ENCODE results near the gene MYBPH. TPM values are rescaled to one million over a fixed set of nuclear protein-coding genes. Genes with fewer than 3 reads are reported as not detected.

The MYBPH gene
- total RNA-seq, 4 donors from 2014 or later: not detected

DNA sequence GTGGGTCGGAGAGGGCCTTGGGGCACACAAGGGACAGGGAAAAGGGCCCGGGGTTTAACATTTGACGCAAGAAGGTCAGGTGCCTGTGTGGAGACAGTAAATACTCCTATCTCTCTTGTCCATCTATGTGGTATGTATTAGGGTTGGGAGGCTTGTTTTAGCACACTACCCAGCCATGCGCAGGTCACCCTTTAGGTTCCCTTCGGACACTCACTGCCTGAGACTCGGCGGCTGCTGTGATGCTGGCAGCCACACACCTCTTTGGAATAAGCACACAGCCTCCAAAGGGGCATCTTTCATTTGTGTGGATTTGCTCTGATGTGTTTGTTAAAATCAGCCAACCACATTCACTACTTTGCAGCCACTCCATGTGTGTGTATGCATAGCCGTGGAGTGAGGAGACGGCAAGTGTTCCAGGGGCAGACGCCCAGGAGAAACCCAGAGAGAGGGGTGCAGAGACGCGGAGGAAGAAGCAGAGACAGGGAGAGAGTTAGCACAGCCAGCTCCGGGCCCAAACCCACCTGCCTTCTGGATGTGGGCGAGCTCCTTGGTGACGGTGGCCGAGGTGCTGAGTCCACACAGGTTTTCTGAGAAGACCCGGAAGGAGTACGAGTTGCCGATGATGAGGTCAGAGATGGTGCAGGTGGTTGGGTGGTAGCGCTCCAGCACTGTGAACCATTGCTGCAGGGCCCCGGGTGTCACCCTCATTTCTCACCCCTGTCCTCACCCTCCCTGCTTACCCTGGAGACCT, 5.7 kb downstream of the MYBPH start:
- Histone ChIP-seq H3K27me3 (peaks cover 0 to 24% (median 0%) of the 10 kb centered on the region in 4 donors), H3K36me3 (no peaks in the 10 kb centered on the region), H3K9me3 (no peaks in the 10 kb centered on the region), H3K27ac (no peak overlapping the region), H3K4me3 (no peak overlapping the region), H3K4me1 (peaks cover 0 to 6% (median 0%) of the 10 kb centered on the region in 3 donors)
- DNase-seq: no peak
- 82 to 93% methylated on average over 13 to 21 of the region's 21 CpGs for WGBS, 2 donors
- intact Hi-C loops (cut with DNase I): no loop called here
- TF ChIP-seq, protein P1, sequence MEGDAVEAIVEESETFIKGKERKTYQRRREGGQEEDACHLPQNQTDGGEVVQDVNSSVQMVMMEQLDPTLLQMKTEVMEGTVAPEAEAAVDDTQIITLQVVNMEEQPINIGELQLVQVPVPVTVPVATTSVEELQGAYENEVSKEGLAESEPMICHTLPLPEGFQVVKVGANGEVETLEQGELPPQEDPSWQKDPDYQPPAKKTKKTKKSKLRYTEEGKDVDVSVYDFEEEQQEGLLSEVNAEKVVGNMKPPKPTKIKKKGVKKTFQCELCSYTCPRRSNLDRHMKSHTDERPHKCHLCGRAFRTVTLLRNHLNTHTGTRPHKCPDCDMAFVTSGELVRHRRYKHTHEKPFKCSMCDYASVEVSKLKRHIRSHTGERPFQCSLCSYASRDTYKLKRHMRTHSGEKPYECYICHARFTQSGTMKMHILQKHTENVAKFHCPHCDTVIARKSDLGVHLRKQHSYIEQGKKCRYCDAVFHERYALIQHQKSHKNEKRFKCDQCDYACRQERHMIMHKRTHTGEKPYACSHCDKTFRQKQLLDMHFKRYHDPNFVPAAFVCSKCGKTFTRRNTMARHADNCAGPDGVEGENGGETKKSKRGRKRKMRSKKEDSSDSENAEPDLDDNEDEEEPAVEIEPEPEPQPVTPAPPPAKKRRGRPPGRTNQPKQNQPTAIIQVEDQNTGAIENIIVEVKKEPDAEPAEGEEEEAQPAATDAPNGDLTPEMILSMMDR (IDR thresholded peaks at IDR 0.05): no peak
- no peak for TF ChIP-seq POLR2A (IDR thresholded peaks at IDR 0.05)

DNA sequence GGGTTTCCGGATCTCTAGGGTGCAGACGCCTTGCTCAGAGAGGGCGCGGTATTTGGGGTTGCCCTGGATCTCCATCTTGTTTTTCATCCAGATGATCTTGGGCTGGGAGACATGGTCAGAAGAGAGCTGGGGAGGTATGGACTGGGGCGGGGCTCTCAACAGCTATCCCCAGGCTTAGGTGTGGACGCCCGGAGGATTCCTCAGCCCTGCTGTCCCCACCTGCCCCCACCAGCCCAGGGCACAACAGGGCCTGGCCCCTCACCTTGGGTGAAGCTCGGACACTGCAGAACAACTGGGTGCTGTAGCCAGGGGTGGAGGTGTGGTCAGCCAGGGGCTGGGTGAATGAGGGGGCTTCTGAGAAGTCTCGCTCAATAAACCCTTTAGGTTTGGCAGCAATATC, 6.6 kb downstream of the MYBPH start:
- Histone ChIP-seq H3K27me3 (peaks cover 0 to 21% (median 0%) of the 10 kb centered on the region in 4 donors), H3K4me1 (peaks cover 0 to 6% (median 0%) of the 10 kb centered on the region in 3 donors), H3K4me3 (no peak overlapping the region), H3K27ac (no peak overlapping the region), H3K36me3 (no peaks in the 10 kb centered on the region), H3K9me3 (no peaks in the 10 kb centered on the region)
- DNase-seq: no peak
- TF ChIP-seq POLR2A (IDR thresholded peaks at IDR 0.05): no peak
- TF ChIP-seq, protein P1 (IDR thresholded peaks at IDR 0.05): no peak
- WGBS, 2 donors: 90 to 91% methylated on average over 4 to 7 of the region's 9 CpGs
- intact Hi-C loops (cut with DNase I): no loop called here

GRCh38 chr1:203168256-203168786, 7.3 kb downstream of the MYBPH start:
- TF ChIP-seq, protein P1 (IDR thresholded peaks at IDR 0.05): no peak
- no peak for TF ChIP-seq POLR2A (IDR thresholded peaks at IDR 0.05)
- H3K27ac ChIP-seq: no peak overlapping the region
- intact Hi-C loops (cut with DNase I): no loop called here
- H3K9me3 ChIP-seq: no peaks in the 10 kb centered on the region
- 80 to 91% methylated on average over 8 to 11 of the region's 12 CpGs for WGBS, 2 donors
- H3K36me3 ChIP-seq: no peaks in the 10 kb centered on the region
- DNase-seq: no peak
- H3K4me3 ChIP-seq: no peak overlapping the region
- H3K27me3 ChIP-seq: peaks cover 0 to 21% (median 0%) of the 10 kb centered on the region in 4 donors
- peaks cover 0 to 6% (median 0%) of the 10 kb centered on the region in 3 donors for H3K4me1 ChIP-seq

DNA sequence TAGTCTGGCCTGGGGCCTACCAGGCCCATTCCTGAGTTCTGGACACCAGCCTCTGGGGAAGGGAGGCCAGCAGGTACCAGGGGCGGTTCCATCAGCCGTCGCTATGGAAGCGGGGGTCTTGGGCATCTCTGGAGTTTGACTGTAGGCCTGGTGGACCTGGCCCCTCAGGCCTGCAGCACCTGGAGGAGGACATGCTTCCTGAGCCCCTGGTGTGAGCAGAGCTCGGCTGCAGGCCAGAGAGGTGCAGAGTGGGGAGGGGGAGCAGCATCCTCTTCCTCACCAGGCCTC, 7.8 kb downstream of the MYBPH start:
- intact Hi-C loops (cut with DNase I): no loop called here
- H3K4me3 ChIP-seq: no peak overlapping the region
- no peak overlapping the region for H3K27ac ChIP-seq
- DNase-seq: no peak
- H3K36me3 ChIP-seq: no peaks in the 10 kb centered on the region
- WGBS, 2 donors: 100% methylated on average over 2 of the region's 5 CpGs; no CpG with 5 or more reads in 1 of the 2 donors
- TF ChIP-seq POLR2A (IDR thresholded peaks at IDR 0.05): no peak
- TF ChIP-seq, protein P1 (IDR thresholded peaks at IDR 0.05): no peak
- no peaks in the 10 kb centered on the region for H3K9me3 ChIP-seq
- H3K27me3 ChIP-seq: peaks cover 0 to 21% (median 0%) of the 10 kb centered on the region in 4 donors
- H3K4me1 ChIP-seq: peaks cover 0 to 5% (median 0%) of the 10 kb centered on the region in 3 donors

- Histone ChIP-seq H3K36me3 (no peaks in the 10 kb centered on the region), H3K4me1 (no peaks in the 10 kb centered on the region), H3K9me3 (no peaks in the 10 kb centered on the region), H3K27ac (no peak overlapping the region), H3K27me3 (peaks cover 0 to 26% (median 0%) of the 10 kb centered on the region in 4 donors), H3K4me3 (no peak overlapping the region)
- intact Hi-C loops (cut with DNase I): no loop called here
- 66 to 73% methylated on average over 11 to 14 of the region's 23 CpGs for WGBS, 2 donors
- TF ChIP-seq POLR2A (IDR thresholded peaks at IDR 0.05): no peak
- TF ChIP-seq, protein P1 (IDR thresholded peaks at IDR 0.05): no peak
- DNase-seq: no peak
Observed at GRCh38 chr1:203167026-203167912, 8.4 kb downstream of the MYBPH start.
